Transverse colon (tissue), 4 donors: ENCODE results near the gene CAPN5. TPM values are rescaled to one million over a fixed set of nuclear protein-coding genes. Genes with fewer than 3 reads are reported as not detected.

Experiments
- DNase-seq: peaks from one replicate; pipeline ENCODE4 v3.0.0-alpha.2; 2019
- H3K27ac ChIP-seq, 4 donors: fragments of 200-600 bp; sonication (generic); 2 replicates each; pipeline ENCODE4 v1.5.1; 2016 to 2018; ENCODE audit warnings: inconsistent platforms in 4 of 4
- H3K27me3 ChIP-seq: fragments of 200-600 bp; sonication (generic); 2 replicates; pipeline ENCODE4 v1.5.1; 2017; ENCODE audit warnings: inconsistent platforms
- H3K36me3 ChIP-seq, 4 donors: fragments of 200-600 bp; sonication (generic); 2 replicates each; pipeline ENCODE4 v1.5.1; 2017 to 2019; ENCODE audit warnings: inconsistent platforms in 4 of 4
- H3K4me1 ChIP-seq, 4 donors: fragments of 200-600 bp; sonication (generic); 2 replicates each; pipeline ENCODE4 v1.5.1; 2017 to 2020; ENCODE audit warnings: inconsistent platforms in 4 of 4
- H3K4me3 ChIP-seq, 4 donors: fragments of 200-600 bp; sonication (generic); 1 replicate in 1 of 4; 2 replicates in 3 of 4; pipeline versions ENCODE4 v1.5.1 to v1.6.1; 2017 to 2019; ENCODE audit warnings: inconsistent platforms in 4 of 4
- H3K9me3 ChIP-seq, 2 donors: fragments of 200-600 bp; sonication (generic); 2 replicates each; pipeline ENCODE4 v1.5.1; 2017 to 2019; ENCODE audit warnings: inconsistent platforms in 2 of 2
- CTCF ChIP-seq, 5 experiments: fragments of 200-600 bp in 3 of 5; fragments of 450-650 bp in 2 of 5; sonication (generic) in 3 of 5; IDR thresholded peaks; 1 replicate in 2 of 5; 2 replicates in 3 of 5; pipeline ENCODE4 v1.5.1; 2016 to 2017; ENCODE audit warnings: antibody characterized with exemption in 5 of 5, inconsistent platforms in 3 of 5, mild to moderate bottlenecking in 2 of 5, moderate library complexity in 1 of 5
- EP300 ChIP-seq: sonication (generic); formaldehyde crosslinking; IDR thresholded peaks from one replicate; pipeline ENCODE4 v1.6.1; 2017; ENCODE audit warnings: antibody characterized with exemption, low read depth
- POLR2A ChIP-seq: fragments of 450-650 bp; IDR thresholded peaks from one replicate; pipeline ENCODE4 v1.6.1; 2016; ENCODE audit warnings: antibody characterized with exemption, mild to moderate bottlenecking, moderate library complexity
- POLR2AphosphoS5 ChIP-seq, 3 donors: sonication (generic); formaldehyde crosslinking; IDR thresholded peaks; one replicate each; pipeline ENCODE4 v1.6.1; 2016; ENCODE audit warnings: antibody characterized with exemption in 3 of 3
- WGBS, 2 donors: methylation state at CpG; one replicate each; pipeline ENCODE4 v1.1.5; 2018; ENCODE audit warnings: low coverage in 1 of 2; 5-methylcytosine and 5-hydroxymethylcytosine counted together
- in situ Hi-C, 4 donors: fragments of 200-750 bp; cut with MboI; loops; one replicate each; pipeline versions ENCODE4 v1.15.0 to v1.15.1; 2017; ENCODE audit warnings: low sequenced_read_pairs in 3 of 4, low pct_ligation_motif_present in 1 of 4, low pct_unique_long_range_greater_than_20kb in 1 of 4
- intact Hi-C: fragments of 100-400 bp; cut with DNase I; formaldehyde crosslinking; loops from one replicate; pipeline ENCODE4 v1.15.1; 2023; ENCODE audit warnings: low total_unique reads
- total RNA-seq, 4 donors: library from RNA; depleted of rRNA; stranded (reverse); fragments of >200 nt; gene quantifications; one replicate each; pipeline ENCODE4 v1.1.0, GENCODE V29; 2016

CAPN5 gene
- total RNA-seq, 4 donors from 2014 or later: 210 to 290 (median 214) TPM

- intact Hi-C loops: no loop called here
- Histone ChIP-seq H3K27me3 (no peaks in the 10 kb centered on the region), H3K4me1 (peaks cover 0 to 9% (median 2%) of the 10 kb centered on the region in 4 donors), H3K4me3 (no peak overlapping the region), H3K27ac (no peak overlapping the region), H3K9me3 (no peaks in the 10 kb centered on the region), H3K36me3 (no peaks in the 10 kb centered on the region)
- no peak for DNase-seq
- WGBS, 2 donors: 80 to 93% methylated on average over 1 to 26 of the region's 26 CpGs
- no peak for TF ChIP-seq POLR2AphosphoS5 (IDR thresholded peaks at IDR 0.05)
- TF ChIP-seq POLR2A: no peak
- no peak for TF ChIP-seq EP300
- no peak for TF ChIP-seq CTCF (IDR thresholded peaks at IDR 0.05)
- in situ Hi-C loops: no loop called here
These were observed 89.8 kb downstream of the CAPN5 start for GRCh38 chr11:77156396-77157195.

GRCh38 chr11:77158041-77158695 is 91.4 kb downstream of the CAPN5 start:
- WGBS, 2 donors: 80 to 88% methylated on average over 4 to 19 of the region's 19 CpGs
- DNase-seq: no peak
- TF ChIP-seq POLR2AphosphoS5 (IDR thresholded peaks at IDR 0.05) (no peak), EP300 (no peak)
- H3K4me3 ChIP-seq: no peak overlapping the region
- no peak overlapping the region for H3K27ac ChIP-seq
- peaks cover 0 to 9% (median 2%) of the 10 kb centered on the region in 4 donors for H3K4me1 ChIP-seq
- no peaks in the 10 kb centered on the region for H3K27me3 ChIP-seq
- in situ Hi-C loops: no loop called here
- H3K9me3 ChIP-seq: no peaks in the 10 kb centered on the region
- H3K36me3 ChIP-seq: no peaks in the 10 kb centered on the region
- intact Hi-C loops: no loop called here

GRCh38 chr11:77159219-77159936 is 92.6 kb downstream of the CAPN5 start:
- intact Hi-C loops: no loop called here
- no peak for TF ChIP-seq POLR2AphosphoS5 (IDR thresholded peaks at IDR 0.05)
- TF ChIP-seq POLR2A: no peak
- no peak for TF ChIP-seq EP300
- no peak for TF ChIP-seq CTCF (IDR thresholded peaks at IDR 0.05)

GRCh38 chr11:77159937-77160495 is 93.2 kb downstream of the CAPN5 start:
- WGBS, 2 donors: 97% methylated on average over 6 of the region's 20 CpGs; no CpG with 5 or more reads in 1 of the 2 donors
- DNase-seq: no peak
- Histone ChIP-seq H3K4me1 (no peaks in the 10 kb centered on the region), H3K9me3 (no peaks in the 10 kb centered on the region), H3K27ac (no peak overlapping the region), H3K36me3 (no peaks in the 10 kb centered on the region), H3K27me3 (no peaks in the 10 kb centered on the region), H3K4me3 (no peak overlapping the region)
- in situ Hi-C loops: no loop called here
- intact Hi-C loops: no loop called here
- no peak for TF ChIP-seq CTCF (IDR thresholded peaks at IDR 0.05)
- no peak for TF ChIP-seq EP300
- TF ChIP-seq POLR2AphosphoS5 (IDR thresholded peaks at IDR 0.05): no peak
- no peak for TF ChIP-seq POLR2A

More at GRCh38 chr11:77159219-77159936, 92.6 kb downstream of the CAPN5 start:
- no peak overlapping the region for H3K4me3 ChIP-seq
- H3K27ac ChIP-seq: no peak overlapping the region
- in situ Hi-C loops: no loop called here
- 91% methylated on average over 4 of the region's 4 CpGs; no CpG with 5 or more reads in 1 of the 2 donors for WGBS, 2 donors
- H3K9me3 ChIP-seq: no peaks in the 10 kb centered on the region
- DNase-seq: no peak
- no peaks in the 10 kb centered on the region for H3K27me3 ChIP-seq
- no peaks in the 10 kb centered on the region for H3K36me3 ChIP-seq
- peaks cover 0 to 4% (median 0%) of the 10 kb centered on the region in 4 donors for H3K4me1 ChIP-seq
